ENCODE data around the gene PEX11B.
"Not testable (repeated sequence)": the region's sequence is repeated elsewhere in the genome, so short reads cannot be mapped to it uniquely, and the experiment has no call there.

The PEX11B gene

GRCh38 chr1:145951526-145951925 lies 33.0 kb upstream of the PEX11B start:
- no peak for DNase-seq

GRCh38 chr1:145949219-145949618 lies 30.7 kb upstream of the PEX11B start:
- DNase-seq, result no peak

DNA sequence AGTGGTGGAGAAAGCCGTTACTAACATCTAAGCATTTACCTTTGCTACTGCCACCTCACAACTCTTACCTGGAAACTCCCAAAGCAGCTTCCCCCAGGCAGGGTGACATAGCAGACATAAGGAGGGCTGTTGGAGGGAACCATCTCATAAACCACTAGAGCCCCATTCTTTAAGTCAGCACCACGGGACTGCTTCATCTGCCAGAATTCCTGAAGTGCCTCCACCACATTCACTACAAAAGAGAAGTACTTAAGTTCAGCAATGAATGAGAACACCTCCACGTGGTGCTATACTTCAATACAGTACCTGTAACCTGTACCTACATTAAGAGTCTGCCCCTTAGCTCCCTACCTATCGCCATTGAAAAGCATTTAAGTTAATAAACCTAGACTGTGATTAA lies 29.0 kb upstream of the PEX11B start:
- DNase-seq, result no peak

DNA sequence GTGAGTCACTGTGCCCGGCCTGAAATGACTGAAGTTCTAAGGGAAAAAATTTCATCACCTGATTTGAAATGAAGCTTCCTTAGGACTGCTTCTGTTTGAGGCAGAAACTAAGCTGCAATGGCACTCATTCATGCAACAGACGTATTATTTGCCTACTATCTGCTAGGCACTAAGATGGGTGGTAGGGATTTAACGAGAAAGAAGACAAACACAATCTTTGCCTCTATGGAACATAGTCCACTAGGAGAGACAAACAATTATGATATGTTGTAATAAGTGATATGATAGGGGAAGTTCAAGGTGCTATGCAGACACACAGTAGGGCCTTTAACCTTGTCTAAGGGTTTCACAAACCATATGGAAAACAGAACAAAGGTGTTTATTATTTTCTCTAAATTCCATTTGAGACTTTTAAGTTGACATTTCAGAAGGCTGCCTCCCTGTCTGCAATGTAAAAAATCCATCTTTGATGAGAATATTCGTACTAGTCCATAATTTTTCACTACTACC lies 28.0 kb upstream of the PEX11B start:
- no peak for DNase-seq

GRCh38 chr1:145944532-145944931 lies 26.0 kb upstream of the PEX11B start:
- DNase-seq, result no peak

- no peak for DNase-seq
Observed at GRCh38 chr1:145942871-145943270, 24.4 kb upstream of the PEX11B start.

DNA sequence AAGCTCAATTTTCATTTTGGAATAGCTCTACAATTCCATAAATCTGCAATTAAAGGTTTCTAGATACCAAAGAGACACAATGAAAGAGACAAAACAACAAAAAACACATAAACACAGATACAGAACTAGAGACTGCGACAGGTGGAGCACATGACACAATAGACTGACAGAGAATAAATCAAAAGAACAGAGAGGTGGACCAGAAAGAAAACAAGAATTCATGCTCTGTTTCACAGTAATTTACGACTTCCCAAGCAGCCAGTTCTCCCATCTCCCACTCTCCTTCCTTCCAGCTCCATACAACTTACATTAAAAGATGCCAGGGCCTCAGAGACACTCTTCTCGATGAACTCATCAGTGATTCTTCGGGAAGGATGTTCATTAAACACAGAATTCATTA lies 23.9 kb upstream of the PEX11B start:
- no peak for DNase-seq

GRCh38 chr1:145937436-145937835 lies 18.9 kb upstream of the PEX11B start:
- DNase-seq, result no peak

GRCh38 chr1:145936247-145936646 lies 17.7 kb upstream of the PEX11B start:
- DNase-seq, result no peak

GRCh38 chr1:145935708-145936107 lies 17.2 kb upstream of the PEX11B start:
- DNase-seq, result no peak

GRCh38 chr1:145932522-145933009 lies 14.0 kb upstream of the PEX11B start:
- not testable (repeated sequence) for DNase-seq

GRCh38 chr1:145927916-145928643 lies 9.6 kb upstream of the PEX11B start:
- DNase-seq, result no peak

- peak; percentile 100 for DNase-seq
Observed at GRCh38 chr1:145927063-145927886, 8.8 kb upstream of the PEX11B start, which contains the start of gene RBM8A. TSS of gene RBM8A (minus strand) at chr1:145927484. CDS start at chr1:145927426, 58 bp downstream.

DNA sequence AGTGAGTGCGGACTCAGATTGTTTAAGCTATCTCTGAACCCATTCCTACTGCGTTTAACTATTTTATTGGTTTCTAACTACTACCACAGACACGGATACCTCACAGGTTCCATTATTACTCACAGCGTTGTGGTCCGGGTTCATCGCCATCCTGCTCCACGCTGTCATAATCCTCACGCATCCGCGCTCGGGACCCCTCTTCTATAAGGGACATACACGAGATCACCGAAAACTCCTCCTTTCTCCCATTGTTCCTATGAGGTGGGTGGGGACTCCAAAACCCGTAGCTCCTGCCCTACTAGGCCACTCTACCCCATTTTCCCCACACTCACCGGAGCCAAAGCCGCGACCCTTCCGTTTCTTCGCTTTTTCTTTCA lies 8.2 kb upstream of the PEX11B start:
- peak; percentile 53 for DNase-seq

GRCh38 chr1:145922266-145922665 lies 3.7 kb upstream of the PEX11B start:
- no peak for DNase-seq

DNA sequence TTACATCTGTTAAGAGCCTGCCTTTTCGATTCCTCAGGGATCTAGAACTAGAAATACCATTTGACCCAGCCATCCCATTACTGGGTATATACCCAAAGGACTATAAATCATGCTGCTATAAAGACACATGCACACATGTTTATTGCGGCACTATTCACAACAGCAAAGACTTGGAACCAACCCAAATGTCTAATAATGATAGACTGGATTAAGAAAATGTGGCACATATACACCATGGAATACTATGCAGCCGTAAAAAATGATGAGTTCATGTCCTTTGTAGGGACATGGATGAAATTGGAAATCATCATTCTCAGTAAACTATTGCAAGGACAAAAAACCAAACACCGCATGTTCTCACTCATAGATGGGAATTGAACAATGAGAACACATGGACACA lies 1.8 kb upstream of the PEX11B start:
- not testable (repeated sequence) for DNase-seq

- DNase-seq, result peak; percentile 39
Observed at GRCh38 chr1:145918992-145919939, 749 bp upstream of the PEX11B start.

GRCh38 chr1:145917595-145917994 lies 922 bp downstream of the PEX11B start:
- DNase-seq, result no peak

- no peak for DNase-seq
Observed at GRCh38 chr1:145916745-145917144, 1.8 kb downstream of the PEX11B start.

- DNase-seq, result no peak
Observed at GRCh38 chr1:145912128-145912641, 6.3 kb downstream of the PEX11B start.

DNA sequence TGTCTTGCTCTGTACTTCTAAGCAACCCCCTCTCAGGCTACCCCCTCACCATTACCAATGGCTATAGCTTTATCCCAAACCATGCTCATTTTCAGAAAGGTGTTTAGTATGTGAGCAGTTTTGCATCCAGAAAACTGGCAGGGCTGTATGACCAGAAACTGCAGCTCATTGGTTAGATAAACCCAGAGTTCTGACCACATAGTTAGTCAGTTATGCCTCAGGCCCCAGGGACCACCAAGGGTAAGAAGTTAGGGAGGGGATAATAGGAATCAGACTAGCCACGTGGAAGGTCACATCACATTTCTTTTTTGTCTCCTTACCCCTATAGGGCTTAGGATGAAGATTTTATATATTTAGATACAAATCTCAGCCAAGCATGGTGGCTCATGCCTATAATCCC lies 9.9 kb downstream of the PEX11B start:
- DNase-seq, result no peak

DNA sequence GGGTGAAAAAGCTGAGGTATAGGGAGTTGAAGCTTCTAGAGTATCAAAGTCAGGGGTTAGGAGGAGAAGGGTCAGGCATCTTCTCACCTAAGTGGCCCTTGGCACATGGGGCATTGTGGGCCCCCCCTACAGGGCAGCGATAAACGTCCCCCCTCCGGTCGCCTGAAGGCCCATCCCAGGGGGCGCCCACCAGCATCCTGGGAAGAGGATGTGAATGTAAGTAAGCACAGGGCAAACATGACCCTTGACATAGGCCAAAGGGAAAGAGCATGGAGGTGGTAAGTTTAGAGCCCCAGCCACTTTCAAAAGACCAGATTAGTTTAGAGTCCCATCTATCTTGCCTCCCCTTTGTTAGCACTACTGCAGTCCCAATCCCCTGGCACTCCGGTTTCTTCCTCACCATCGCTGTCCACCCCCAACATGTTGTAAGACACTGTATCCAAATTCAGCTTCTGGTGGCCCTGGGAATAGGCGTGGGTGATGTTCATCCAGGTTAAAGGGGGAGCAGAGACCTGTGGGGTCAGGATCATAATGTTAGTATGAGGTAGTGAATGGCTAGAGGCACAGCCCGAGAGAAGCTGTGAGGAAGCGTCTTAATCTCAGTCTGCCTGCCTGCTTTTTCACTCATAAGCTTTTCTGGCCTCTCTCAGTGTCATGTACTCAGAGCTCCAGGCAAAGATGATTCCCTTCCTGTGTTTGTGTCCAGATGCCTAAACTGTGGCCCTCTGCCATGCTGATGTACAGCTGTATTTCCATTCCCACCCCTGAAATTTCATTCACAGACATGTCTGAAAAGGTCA lies 11.4 kb downstream of the PEX11B start:
- DNase-seq, result no peak

Data from NCI-H345 (cell line).